Measurements from ENCODE around the gene B3GAT3.

- TF ChIP-seq CTCF (IDR thresholded peaks at IDR 0.05), result no peak
- no peak for TF ChIP-seq POLR2A (IDR thresholded peaks at IDR 0.05; ENCODE audit: low read depth)
- TF ChIP-seq POLR2AphosphoS5 (IDR thresholded peaks at IDR 0.05), result no peak
- no peak for TF ChIP-seq EP300 (IDR thresholded peaks at IDR 0.05)
Measured at GRCh38 chr11:62665599-62666258, 43.9 kb upstream of the B3GAT3 start.

Data from esophagus muscularis mucosa (tissue), 4 donors.